ENCODE measurements around the gene BCL10.

BCL10 gene

DNA sequence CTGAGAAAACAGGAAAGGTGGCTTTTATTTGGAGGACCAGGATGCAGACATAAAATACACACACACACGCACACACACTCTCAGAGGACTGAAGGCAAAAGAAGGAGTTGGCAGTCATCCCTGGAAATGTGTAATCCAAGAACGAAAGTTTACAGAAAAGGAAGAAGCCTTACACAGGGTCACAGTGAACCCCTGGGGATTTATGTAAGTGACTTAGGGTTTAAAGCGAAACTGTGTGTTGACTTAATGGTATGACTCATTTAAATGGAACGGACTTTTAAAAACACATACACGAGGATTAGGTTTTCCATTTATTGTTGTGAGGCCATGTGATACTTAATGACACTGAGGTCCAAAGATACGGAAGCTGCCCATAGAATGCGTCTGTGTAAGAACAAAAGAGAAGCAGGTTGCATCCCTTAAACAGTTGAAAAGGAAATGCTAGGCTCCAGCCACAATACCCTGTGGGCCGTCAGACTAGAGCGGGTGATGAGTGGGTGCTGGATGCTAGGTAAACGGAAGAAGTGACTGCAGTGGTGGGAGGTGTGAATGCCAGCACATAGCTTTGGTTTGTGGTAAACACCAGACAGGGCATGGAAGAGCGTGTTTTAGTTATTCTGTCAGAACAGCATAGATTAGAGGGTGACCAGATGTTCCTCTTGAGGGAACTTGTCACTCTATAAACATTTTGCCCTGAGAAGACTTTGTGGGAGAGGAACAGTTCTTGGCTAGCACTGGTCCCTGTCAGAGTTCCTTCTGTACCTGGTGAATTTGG, 21.6 kb upstream of the BCL10 start:
- Histone ChIP-seq H3K27ac (ENCODE audit: low read depth, low read length) (peak overlapping the region; percentile 79), H3K9me3 (ENCODE audit: control insufficient read depth, insufficient read depth, low read length) (no peaks in the 10 kb centered on the region), H3K4me3 (ENCODE audit: low read depth, low read length) (no peak overlapping the region), H3K36me3 (ENCODE audit: control insufficient read depth, insufficient read depth, low read length) (no peaks in the 10 kb centered on the region), H3K4me1 (ENCODE audit: control insufficient read depth, insufficient read depth, low read length) (peaks cover 12% of the 10 kb centered on the region), H3K27me3 (ENCODE audit: control insufficient read depth, insufficient read depth, low read length) (no peaks in the 10 kb centered on the region), H3K9ac (ENCODE audit: low read depth, low read length) (no peak overlapping the region)

DNA sequence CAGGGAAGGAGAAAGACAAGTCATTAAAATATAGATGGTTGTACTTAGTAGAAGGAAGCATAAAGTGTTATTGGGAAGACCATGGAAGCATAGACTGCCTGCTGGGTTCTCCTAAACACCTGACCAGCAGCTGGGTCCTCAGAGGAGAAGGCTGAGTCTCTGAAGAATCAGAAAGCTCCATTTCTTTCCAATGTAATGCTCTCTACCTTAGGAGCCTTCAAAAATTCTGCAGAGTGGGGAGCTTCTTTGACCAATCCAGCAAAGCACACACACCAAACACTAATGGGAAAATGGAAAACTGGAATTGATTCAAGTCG, 21.1 kb upstream of the BCL10 start:
- H3K9me3 ChIP-seq (ENCODE audit: control insufficient read depth, insufficient read depth, low read length): no peaks in the 10 kb centered on the region
- H3K4me1 ChIP-seq (ENCODE audit: control insufficient read depth, insufficient read depth, low read length): peaks cover 12% of the 10 kb centered on the region
- peak overlapping the region; percentile 79 for H3K27ac ChIP-seq (ENCODE audit: low read depth, low read length)
- no peaks in the 10 kb centered on the region for H3K27me3 ChIP-seq (ENCODE audit: control insufficient read depth, insufficient read depth, low read length)
- H3K9ac ChIP-seq (ENCODE audit: low read depth, low read length): no peak overlapping the region
- no peak overlapping the region for H3K4me3 ChIP-seq (ENCODE audit: low read depth, low read length)
- H3K36me3 ChIP-seq (ENCODE audit: control insufficient read depth, insufficient read depth, low read length): no peaks in the 10 kb centered on the region

DNA sequence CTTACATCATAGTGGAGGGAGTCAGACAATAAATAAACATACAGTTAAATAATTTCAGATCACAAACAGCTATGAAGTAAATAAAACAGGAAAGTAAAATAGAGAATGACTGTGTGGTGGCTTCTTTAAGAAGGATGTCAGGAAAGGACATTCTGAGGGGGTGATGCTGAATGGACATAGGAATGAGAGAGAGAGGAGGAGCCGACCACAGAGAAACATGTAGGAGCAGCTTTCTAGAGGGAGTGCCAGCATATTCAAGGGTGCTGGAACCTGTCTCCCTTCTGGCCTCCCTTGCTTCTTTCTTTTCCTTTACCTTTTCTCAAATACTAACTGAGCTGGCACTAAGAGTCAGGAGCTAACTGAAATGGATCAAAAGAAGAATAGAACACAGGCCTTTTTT, 20.5 kb upstream of the BCL10 start:
- Histone ChIP-seq H3K27ac (ENCODE audit: low read depth, low read length) (no peak overlapping the region), H3K9ac (ENCODE audit: low read depth, low read length) (no peak overlapping the region), H3K27me3 (ENCODE audit: control insufficient read depth, insufficient read depth, low read length) (no peaks in the 10 kb centered on the region), H3K9me3 (ENCODE audit: control insufficient read depth, insufficient read depth, low read length) (no peaks in the 10 kb centered on the region), H3K4me3 (ENCODE audit: low read depth, low read length) (no peak overlapping the region), H3K4me1 (ENCODE audit: control insufficient read depth, insufficient read depth, low read length) (peaks cover 12% of the 10 kb centered on the region), H3K36me3 (ENCODE audit: control insufficient read depth, insufficient read depth, low read length) (no peaks in the 10 kb centered on the region)

DNA sequence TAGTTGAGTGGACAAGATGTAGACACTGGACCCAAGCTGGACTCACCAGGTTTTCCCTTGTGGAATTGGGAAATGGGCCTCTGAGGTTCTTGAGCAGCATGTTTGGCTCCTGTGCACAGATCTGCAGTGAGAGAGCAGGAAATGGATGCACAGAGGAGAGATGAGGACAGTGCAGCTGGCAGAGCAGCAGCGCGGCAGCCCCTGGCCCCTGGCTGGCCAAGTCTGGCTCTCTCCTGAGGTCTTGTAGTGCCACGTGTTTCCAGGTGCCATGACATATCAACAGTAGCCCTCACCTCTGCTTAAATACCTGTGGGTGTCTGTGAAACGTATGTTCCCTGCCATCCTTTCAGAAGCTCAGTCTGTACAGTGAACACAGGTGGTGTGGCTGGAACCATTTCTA, 19.2 kb upstream of the BCL10 start:
- Histone ChIP-seq H3K9me3 (ENCODE audit: control insufficient read depth, insufficient read depth, low read length) (no peaks in the 10 kb centered on the region), H3K9ac (ENCODE audit: low read depth, low read length) (no peak overlapping the region), H3K4me1 (ENCODE audit: control insufficient read depth, insufficient read depth, low read length) (peaks cover 12% of the 10 kb centered on the region), H3K27me3 (ENCODE audit: control insufficient read depth, insufficient read depth, low read length) (no peaks in the 10 kb centered on the region), H3K4me3 (ENCODE audit: low read depth, low read length) (no peak overlapping the region), H3K27ac (ENCODE audit: low read depth, low read length) (no peak overlapping the region), H3K36me3 (ENCODE audit: control insufficient read depth, insufficient read depth, low read length) (no peaks in the 10 kb centered on the region)

DNA sequence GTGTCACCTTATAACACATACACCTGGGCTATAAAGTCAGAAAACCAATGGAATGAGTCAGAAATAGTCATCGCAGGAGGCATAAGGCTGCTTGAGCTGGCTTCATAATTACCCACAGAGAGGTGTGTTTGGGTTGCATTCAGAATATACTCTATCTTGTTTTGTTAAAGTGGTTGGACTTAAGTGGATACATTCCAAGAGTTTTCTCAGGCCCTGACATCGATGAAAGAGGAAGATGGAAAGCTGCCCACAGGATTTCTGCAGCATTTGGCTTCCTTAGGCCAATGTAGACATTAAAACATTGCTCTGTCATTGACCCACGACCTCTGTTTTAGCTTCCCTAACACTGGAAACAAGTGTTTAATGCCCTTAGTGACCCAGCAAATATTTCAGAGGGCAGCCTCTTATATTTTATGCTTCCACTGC, 18.6 kb upstream of the BCL10 start:
- H3K27ac ChIP-seq (ENCODE audit: low read depth, low read length): no peak overlapping the region
- no peaks in the 10 kb centered on the region for H3K36me3 ChIP-seq (ENCODE audit: control insufficient read depth, insufficient read depth, low read length)
- H3K27me3 ChIP-seq (ENCODE audit: control insufficient read depth, insufficient read depth, low read length): no peaks in the 10 kb centered on the region
- H3K4me1 ChIP-seq (ENCODE audit: control insufficient read depth, insufficient read depth, low read length): peaks cover 12% of the 10 kb centered on the region
- H3K9me3 ChIP-seq (ENCODE audit: control insufficient read depth, insufficient read depth, low read length): no peaks in the 10 kb centered on the region
- H3K9ac ChIP-seq (ENCODE audit: low read depth, low read length): no peak overlapping the region
- no peak overlapping the region for H3K4me3 ChIP-seq (ENCODE audit: low read depth, low read length)

DNA sequence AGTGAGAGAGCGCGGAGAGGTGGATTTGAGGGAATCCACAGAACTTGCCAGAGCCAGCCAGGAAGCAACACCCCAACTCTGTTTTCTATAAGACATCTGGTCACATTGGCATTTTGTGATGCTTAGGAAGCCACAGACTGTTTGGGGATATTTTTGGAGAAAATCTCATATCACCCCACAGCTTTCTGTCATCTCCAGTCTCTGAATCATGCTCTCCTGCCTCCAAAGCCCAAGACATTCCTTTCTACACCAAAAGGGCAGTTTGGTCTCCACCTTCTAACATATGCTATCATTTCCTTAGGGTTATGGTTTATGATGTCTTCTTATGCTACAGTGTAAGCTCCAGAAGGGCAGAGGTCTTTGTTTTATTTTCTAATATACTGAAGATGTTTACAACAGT, 14.4 kb upstream of the BCL10 start:
- Histone ChIP-seq H3K36me3 (ENCODE audit: control insufficient read depth, insufficient read depth, low read length) (no peaks in the 10 kb centered on the region), H3K27ac (ENCODE audit: low read depth, low read length) (no peak overlapping the region), H3K9me3 (ENCODE audit: control insufficient read depth, insufficient read depth, low read length) (no peaks in the 10 kb centered on the region), H3K27me3 (ENCODE audit: control insufficient read depth, insufficient read depth, low read length) (no peaks in the 10 kb centered on the region), H3K4me3 (ENCODE audit: low read depth, low read length) (no peak overlapping the region), H3K4me1 (ENCODE audit: control insufficient read depth, insufficient read depth, low read length) (no peaks in the 10 kb centered on the region), H3K9ac (ENCODE audit: low read depth, low read length) (no peak overlapping the region)

DNA sequence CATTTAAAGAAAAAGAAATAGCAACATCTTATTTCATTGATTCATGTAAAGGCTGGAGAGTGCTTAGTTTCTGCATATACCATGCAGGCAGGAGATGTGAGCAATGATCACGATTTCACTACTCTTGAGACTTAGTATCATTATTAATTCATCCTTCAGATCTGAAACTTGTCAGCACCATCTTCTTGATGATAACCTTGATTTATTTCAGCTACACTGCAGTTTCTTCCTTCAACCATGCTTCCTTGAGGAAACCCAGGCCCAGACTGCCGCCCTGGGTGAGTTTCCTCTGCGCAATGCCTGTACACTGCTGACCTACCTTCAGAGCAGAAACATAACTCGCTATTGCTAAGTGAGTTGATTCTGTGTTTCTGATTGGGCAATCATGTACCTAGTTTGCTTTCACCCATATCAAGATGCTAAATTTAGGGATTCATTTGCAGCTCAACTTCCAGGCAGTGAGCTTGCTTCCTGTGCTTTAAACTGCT, 13.5 kb upstream of the BCL10 start:
- no peak overlapping the region for H3K27ac ChIP-seq (ENCODE audit: low read depth, low read length)
- no peak overlapping the region for H3K9ac ChIP-seq (ENCODE audit: low read depth, low read length)
- no peak overlapping the region for H3K4me3 ChIP-seq (ENCODE audit: low read depth, low read length)
- H3K4me1 ChIP-seq (ENCODE audit: control insufficient read depth, insufficient read depth, low read length): no peaks in the 10 kb centered on the region
- H3K36me3 ChIP-seq (ENCODE audit: control insufficient read depth, insufficient read depth, low read length): no peaks in the 10 kb centered on the region
- no peaks in the 10 kb centered on the region for H3K9me3 ChIP-seq (ENCODE audit: control insufficient read depth, insufficient read depth, low read length)
- H3K27me3 ChIP-seq (ENCODE audit: control insufficient read depth, insufficient read depth, low read length): no peaks in the 10 kb centered on the region

DNA sequence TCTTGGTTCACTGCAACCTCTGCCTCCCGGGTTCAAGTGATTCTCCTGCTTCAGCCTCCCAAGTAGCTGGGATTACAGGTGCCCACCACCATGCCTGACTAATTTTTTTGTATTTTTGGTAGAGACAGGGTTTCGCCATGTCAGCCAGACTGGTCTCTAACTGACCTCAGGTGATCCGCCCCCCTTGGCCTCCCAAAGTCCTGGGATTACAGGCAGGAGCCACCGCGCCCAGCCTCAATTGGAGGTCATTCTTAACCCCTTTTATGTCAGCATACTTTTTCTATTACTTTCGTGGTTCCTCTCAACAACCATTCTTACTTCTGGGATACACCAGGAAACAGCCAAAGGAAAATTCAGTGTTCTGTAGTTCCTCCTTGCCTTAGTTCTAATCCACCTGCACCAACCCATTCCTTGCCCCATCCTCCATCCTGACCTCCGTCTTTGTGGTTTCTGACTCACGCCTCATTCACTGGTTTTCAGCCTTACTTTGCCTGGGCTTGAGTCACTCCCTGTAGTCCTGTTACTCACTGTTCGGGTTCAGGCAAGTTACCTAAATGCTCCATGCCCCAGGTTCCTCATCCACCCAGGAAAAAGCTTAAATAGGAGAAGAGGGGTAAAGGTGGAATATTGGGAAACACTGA, 12.9 kb upstream of the BCL10 start:
- Histone ChIP-seq H3K9ac (ENCODE audit: low read depth, low read length) (no peak overlapping the region), H3K36me3 (ENCODE audit: control insufficient read depth, insufficient read depth, low read length) (no peaks in the 10 kb centered on the region), H3K4me3 (ENCODE audit: low read depth, low read length) (no peak overlapping the region), H3K27me3 (ENCODE audit: control insufficient read depth, insufficient read depth, low read length) (no peaks in the 10 kb centered on the region), H3K9me3 (ENCODE audit: control insufficient read depth, insufficient read depth, low read length) (no peaks in the 10 kb centered on the region), H3K27ac (ENCODE audit: low read depth, low read length) (no peak overlapping the region), H3K4me1 (ENCODE audit: control insufficient read depth, insufficient read depth, low read length) (no peaks in the 10 kb centered on the region)

DNA sequence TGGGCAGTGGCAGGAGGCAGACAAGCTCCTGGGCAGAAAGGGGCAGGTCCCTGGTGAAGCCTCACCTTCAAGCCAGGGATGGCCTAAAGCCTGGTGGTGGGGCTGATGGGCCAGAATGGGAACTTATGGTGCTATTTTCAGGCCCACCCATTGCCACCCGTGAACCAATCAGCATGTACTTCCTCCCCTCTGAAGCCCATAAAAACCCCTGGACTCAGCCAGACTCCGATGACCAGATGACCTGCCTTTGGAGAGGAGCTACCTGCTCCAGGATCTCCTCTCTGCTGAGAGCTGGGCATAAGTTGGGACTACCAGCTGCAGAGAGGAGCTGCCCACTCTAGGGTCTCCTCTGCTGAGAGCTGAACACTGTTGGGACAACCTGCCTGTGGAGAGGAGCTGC, 7.8 kb upstream of the BCL10 start:
- H3K27ac ChIP-seq (ENCODE audit: low read depth, low read length): no peak overlapping the region
- peaks cover 12% of the 10 kb centered on the region for H3K4me1 ChIP-seq (ENCODE audit: control insufficient read depth, insufficient read depth, low read length)
- H3K9me3 ChIP-seq (ENCODE audit: control insufficient read depth, insufficient read depth, low read length): no peaks in the 10 kb centered on the region
- H3K27me3 ChIP-seq (ENCODE audit: control insufficient read depth, insufficient read depth, low read length): no peaks in the 10 kb centered on the region
- H3K9ac ChIP-seq (ENCODE audit: low read depth, low read length): no peak overlapping the region
- H3K36me3 ChIP-seq (ENCODE audit: control insufficient read depth, insufficient read depth, low read length): no peaks in the 10 kb centered on the region
- H3K4me3 ChIP-seq (ENCODE audit: low read depth, low read length): no peak overlapping the region

DNA sequence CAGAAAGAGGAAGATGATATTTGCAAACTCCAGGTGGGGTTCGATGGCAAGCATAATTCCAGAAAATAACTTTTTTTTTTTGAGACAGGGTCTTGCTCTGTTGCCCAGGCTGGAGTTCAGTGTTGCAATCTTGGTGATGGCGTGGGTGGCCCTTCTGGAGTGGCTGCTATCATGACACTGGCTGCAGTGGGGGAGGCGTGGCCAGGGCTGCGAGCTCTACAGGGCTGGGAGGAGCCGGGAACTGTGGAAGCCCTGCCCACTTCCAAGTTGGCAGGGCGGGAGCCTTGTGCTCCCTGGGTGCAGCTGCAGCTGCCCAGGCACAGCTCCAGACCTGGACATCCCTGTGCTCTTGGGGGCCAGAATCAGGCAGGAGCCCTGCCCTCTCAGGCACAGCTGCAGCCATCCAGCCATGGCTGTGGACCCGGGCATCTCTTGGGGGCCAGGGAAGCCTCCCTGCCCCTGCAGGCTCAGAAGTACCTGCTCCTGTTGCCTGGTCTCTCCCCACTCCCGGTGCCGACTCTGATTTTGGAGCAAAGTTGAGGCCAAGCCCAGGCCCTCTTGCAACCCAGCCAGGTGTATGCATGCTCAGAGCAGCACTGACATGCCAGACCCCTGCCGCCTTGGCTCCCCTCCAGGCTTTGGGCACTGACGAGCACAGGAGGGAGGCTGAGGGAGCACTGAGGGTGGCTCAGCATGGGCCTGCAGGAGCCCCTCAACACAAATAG, 7.2 kb upstream of the BCL10 start:
- Histone ChIP-seq H3K9ac (ENCODE audit: low read depth, low read length) (no peak overlapping the region), H3K36me3 (ENCODE audit: control insufficient read depth, insufficient read depth, low read length) (no peaks in the 10 kb centered on the region)

DNA sequence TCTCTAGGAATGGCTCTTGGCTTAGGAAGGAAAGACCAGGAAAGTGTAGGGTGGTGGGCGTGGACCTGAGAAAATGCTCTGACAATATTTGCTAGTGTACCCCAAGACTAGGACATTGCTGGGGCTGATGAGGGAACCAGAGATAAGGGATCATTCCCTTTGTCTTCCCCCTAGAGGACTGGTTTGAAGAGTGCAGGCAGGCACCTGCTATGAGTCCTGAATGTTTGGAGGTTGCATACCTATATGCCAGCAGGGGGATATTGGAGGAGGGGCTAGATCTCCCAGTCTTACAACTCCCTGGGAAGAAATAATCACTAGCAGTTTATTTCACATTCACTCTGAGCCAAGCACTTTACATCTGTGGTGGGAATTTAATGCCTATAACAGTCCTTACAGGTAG, 6.0 kb upstream of the BCL10 start:
- Histone ChIP-seq H3K27me3 (ENCODE audit: control insufficient read depth, insufficient read depth, low read length) (no peaks in the 10 kb centered on the region), H3K9me3 (ENCODE audit: control insufficient read depth, insufficient read depth, low read length) (no peaks in the 10 kb centered on the region)

More for the DNA sequence above, 7.2 kb upstream of the BCL10 start:
- Histone ChIP-seq H3K27me3 (ENCODE audit: control insufficient read depth, insufficient read depth, low read length) (no peaks in the 10 kb centered on the region), H3K9me3 (ENCODE audit: control insufficient read depth, insufficient read depth, low read length) (no peaks in the 10 kb centered on the region), H3K27ac (ENCODE audit: low read depth, low read length) (no peak overlapping the region), H3K4me1 (ENCODE audit: control insufficient read depth, insufficient read depth, low read length) (peaks cover 12% of the 10 kb centered on the region), H3K4me3 (ENCODE audit: low read depth, low read length) (no peak overlapping the region)

More for the DNA sequence above, 6.0 kb upstream of the BCL10 start:
- H3K4me1 ChIP-seq (ENCODE audit: control insufficient read depth, insufficient read depth, low read length): peaks cover 12% of the 10 kb centered on the region
- no peak overlapping the region for H3K27ac ChIP-seq (ENCODE audit: low read depth, low read length)
- no peaks in the 10 kb centered on the region for H3K36me3 ChIP-seq (ENCODE audit: control insufficient read depth, insufficient read depth, low read length)
- H3K9ac ChIP-seq (ENCODE audit: low read depth, low read length): no peak overlapping the region
- no peak overlapping the region for H3K4me3 ChIP-seq (ENCODE audit: low read depth, low read length)
